ENCODE results near the gene PIGQ.

Gene PIGQ

DNA sequence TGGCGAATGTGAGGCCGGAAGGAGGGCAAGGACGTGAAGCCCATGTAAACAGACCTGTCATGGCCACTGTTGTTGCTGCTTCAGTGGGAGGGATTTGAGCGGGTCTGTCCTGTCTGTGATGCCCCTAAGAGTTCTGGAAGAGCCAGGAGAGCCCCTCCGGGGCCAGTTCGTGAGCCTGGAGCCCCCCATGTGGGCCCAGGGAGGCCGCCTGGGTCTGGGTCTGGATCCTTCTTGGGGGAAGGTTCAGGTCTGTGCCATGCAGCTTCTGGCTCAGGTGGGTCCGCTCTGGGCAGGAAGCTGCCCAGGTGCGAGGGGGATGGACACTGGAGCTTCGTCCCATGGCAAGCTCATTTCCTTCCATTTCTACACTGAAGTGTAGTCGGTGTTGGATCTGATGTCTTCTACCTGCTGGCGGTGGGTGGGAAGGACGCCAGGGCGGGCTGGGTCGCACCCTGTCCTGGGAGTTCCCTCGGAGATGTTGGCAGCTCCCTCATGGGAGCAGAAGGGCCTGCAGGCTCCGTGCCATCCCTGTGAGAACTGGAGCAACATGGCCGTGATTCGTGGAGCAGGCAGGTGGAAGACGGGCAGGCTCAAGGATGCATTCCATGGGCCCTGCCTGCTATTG, 49.8 kb downstream of the PIGQ start:
- H3K4me3 ChIP-seq (ENCODE audit: low read depth, low read length): no peak overlapping the region

GRCh38 chr16:620700-621525, 51.1 kb downstream of the PIGQ start:
- H3K79me2 ChIP-seq: peaks cover 3% of the 10 kb centered on the region
- H3K4me3 ChIP-seq (ENCODE audit: low read depth, low read length): no peak overlapping the region
- no peak overlapping the region for H3K9ac ChIP-seq
- H3K27ac ChIP-seq: no peak overlapping the region
- no peaks in the 10 kb centered on the region for H3K9me3 ChIP-seq (ENCODE audit: control insufficient read depth, low read length)
- no peak overlapping the region for H3K4me2 ChIP-seq (ENCODE audit: low read length)
- no peaks in the 10 kb centered on the region for H3K27me3 ChIP-seq (ENCODE audit: control insufficient read depth, insufficient read depth, low read length)
- no peaks in the 10 kb centered on the region for H3K36me3 ChIP-seq (ENCODE audit: control insufficient read depth, insufficient read depth, low read length)
- TF ChIP-seq CTCF (IDR thresholded peaks at IDR 0.05): no peak
- peaks cover 7% of the 10 kb centered on the region for H3K4me1 ChIP-seq
- no peak overlapping the region for H2AFZ ChIP-seq

More for the DNA sequence above, 49.8 kb downstream of the PIGQ start:
- no peaks in the 10 kb centered on the region for H3K36me3 ChIP-seq (ENCODE audit: control insufficient read depth, insufficient read depth, low read length)
- H3K27ac ChIP-seq: no peak overlapping the region
- H3K79me2 ChIP-seq: peaks cover 8% of the 10 kb centered on the region
- H3K9ac ChIP-seq: no peak overlapping the region
- TF ChIP-seq CTCF (IDR thresholded peaks at IDR 0.05): no peak
- no peaks in the 10 kb centered on the region for H3K27me3 ChIP-seq (ENCODE audit: control insufficient read depth, insufficient read depth, low read length)
- H3K4me2 ChIP-seq (ENCODE audit: low read length): no peak overlapping the region
- no peaks in the 10 kb centered on the region for H3K9me3 ChIP-seq (ENCODE audit: control insufficient read depth, low read length)
- H3K4me1 ChIP-seq: peaks cover 7% of the 10 kb centered on the region
- H2AFZ ChIP-seq: no peak overlapping the region

GRCh38 chr16:621526-622105, 51.8 kb downstream of the PIGQ start:
- H3K4me3 ChIP-seq (ENCODE audit: low read depth, low read length): no peak overlapping the region
- H3K36me3 ChIP-seq (ENCODE audit: control insufficient read depth, insufficient read depth, low read length): no peaks in the 10 kb centered on the region
- H3K79me2 ChIP-seq: peaks cover 3% of the 10 kb centered on the region
- H3K9me3 ChIP-seq (ENCODE audit: control insufficient read depth, low read length): no peaks in the 10 kb centered on the region
- TF ChIP-seq CTCF (IDR thresholded peaks at IDR 0.05): no peak
- no peak overlapping the region for H3K9ac ChIP-seq
- H2AFZ ChIP-seq: no peak overlapping the region
- no peak overlapping the region for H3K27ac ChIP-seq
- peaks cover 7% of the 10 kb centered on the region for H3K4me1 ChIP-seq
- H3K4me2 ChIP-seq (ENCODE audit: low read length): no peak overlapping the region
- no peaks in the 10 kb centered on the region for H3K27me3 ChIP-seq (ENCODE audit: control insufficient read depth, insufficient read depth, low read length)

DNA sequence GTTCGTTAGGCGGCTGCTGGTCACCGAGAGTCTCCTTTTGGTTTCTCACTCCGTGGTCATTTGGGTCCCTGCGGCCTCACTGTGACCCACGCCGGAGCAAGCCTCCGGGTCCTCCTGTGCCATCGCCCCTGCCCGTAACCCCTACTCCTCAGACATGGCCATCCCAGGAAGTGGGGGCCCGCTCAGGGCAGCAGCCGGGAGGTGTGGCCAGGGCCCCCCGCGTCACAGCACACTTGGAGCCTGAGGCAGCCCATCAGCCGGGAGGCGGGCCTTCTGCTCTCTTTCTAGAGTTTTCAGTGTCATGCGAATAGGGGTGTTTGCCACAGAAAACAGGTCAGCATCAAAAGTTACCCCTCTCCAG, 53.1 kb downstream of the PIGQ start:
- Histone ChIP-seq H3K4me3 (ENCODE audit: low read depth, low read length) (no peak overlapping the region), H3K79me2 (no peaks in the 10 kb centered on the region), H3K9ac (no peak overlapping the region), H3K9me3 (ENCODE audit: control insufficient read depth, low read length) (no peaks in the 10 kb centered on the region), H3K4me2 (ENCODE audit: low read length) (no peak overlapping the region), H3K36me3 (ENCODE audit: control insufficient read depth, insufficient read depth, low read length) (no peaks in the 10 kb centered on the region), H3K27ac (no peak overlapping the region), H2AFZ (no peak overlapping the region), H3K4me1 (peaks cover 7% of the 10 kb centered on the region), H3K27me3 (ENCODE audit: control insufficient read depth, insufficient read depth, low read length) (no peaks in the 10 kb centered on the region)
- no peak for TF ChIP-seq CTCF (IDR thresholded peaks at IDR 0.05)

All from parathyroid adenoma (tissue), 2 donors.